Activated CD4-positive, CD25-positive, alpha-beta regulatory T cell (primary cell): ENCODE data around the gene LNX1.

Experiments
- DNase-seq, 4 experiments: peaks; one replicate each; lab custom pipeline; 2025; lab: John Stamatoyannopoulos, UW

LNX1 gene

GRCh38 chr4:53591372-53591892, at the start of gene LNX1:
Gene LNX1 (minus strand): TSS chr4:53591486. CDS start chr4:53574002, 17,484 bp downstream.
- no peak for DNase-seq

DNA sequence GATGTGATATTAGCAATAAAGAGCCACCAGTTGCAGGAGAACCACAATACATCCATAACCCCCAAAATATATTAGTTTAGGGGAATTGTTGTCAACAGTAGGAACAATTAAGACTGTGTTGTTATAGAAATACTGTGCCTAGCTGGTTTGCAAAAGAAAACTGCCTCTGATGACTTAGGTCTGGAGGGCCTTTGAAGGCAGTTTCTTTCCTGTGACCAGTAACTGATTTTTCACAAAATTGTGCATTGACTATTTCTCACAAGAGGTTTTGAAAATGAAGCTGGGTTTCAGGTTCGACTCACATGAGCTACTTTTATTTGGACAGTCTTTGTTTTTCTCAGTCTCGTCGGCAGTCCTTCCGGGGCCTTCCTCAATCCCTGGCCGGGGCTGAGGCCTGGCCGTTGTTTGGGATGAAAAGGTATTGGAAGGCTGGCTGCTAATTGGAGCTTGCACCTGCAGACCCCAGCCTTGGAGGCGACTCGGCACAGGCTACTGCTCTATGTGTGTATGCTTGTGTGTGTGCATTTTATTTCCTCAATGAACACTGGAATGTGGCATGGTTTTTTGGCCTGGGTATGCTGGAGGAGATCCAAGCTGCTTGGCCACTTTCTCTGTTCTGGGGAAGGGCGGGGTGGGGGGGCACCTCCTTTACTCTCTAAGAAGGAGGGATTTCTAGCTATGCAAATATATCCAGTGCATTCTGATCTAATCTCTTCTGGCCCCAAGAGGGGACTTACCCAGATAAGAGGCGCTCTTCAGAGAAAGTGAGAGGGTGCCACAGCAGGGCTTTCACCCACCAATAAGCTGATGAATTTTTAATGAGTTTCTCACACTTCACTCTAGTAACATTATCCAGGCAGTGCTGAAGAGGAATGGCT, 49.5 kb upstream of the LNX1 start:
- DNase-seq = no peak

GRCh38 chr4:53638919-53639318, 47.6 kb upstream of the LNX1 start:
- no peak for DNase-seq

DNA sequence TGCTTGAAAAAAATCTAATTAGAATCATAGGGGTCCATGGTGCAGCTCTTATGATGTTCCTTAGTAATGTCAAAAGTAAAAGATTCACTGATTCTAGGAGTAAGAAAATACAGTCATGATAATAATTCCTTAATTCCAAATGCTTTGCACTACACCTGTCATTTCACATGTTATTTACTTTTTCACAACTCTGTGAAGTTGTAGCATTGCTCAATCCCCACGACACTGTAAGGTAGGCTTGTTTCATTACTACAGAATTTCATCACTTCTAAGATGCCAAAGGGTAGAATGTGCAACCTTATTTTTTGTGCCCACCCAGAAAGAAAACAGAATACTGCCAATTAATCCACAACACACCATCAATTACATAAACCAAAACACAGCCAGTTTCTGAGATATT, 46.1 kb upstream of the LNX1 start:
- no peak for DNase-seq

GRCh38 chr4:53635697-53636483, 44.6 kb upstream of the LNX1 start:
- DNase-seq = no peak

GRCh38 chr4:53633608-53634007, 42.3 kb upstream of the LNX1 start:
- DNase-seq = no peak

GRCh38 chr4:53629296-53629695, 38.0 kb upstream of the LNX1 start:
- no peak for DNase-seq

- no peak for DNase-seq
Measured at GRCh38 chr4:53626491-53626890, 35.2 kb upstream of the LNX1 start.

DNA sequence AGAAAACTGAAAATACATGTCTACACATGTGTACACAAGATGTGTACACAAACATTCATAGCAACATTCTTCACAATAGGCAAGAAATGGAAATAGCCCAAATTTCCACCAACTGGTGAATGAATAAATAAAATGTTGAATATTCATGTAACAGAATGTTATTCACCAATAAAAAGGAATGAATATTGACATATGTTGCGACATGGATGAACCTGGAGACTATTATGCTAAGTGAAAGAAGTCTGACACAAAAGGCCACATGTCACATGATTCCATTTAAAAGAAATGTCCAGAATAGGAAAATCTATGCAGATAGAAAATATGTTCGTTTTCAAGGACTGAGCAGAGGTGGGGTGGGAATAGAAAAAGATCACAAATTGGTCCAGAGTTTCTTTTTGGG, 34.6 kb upstream of the LNX1 start:
- no peak for DNase-seq

DNA sequence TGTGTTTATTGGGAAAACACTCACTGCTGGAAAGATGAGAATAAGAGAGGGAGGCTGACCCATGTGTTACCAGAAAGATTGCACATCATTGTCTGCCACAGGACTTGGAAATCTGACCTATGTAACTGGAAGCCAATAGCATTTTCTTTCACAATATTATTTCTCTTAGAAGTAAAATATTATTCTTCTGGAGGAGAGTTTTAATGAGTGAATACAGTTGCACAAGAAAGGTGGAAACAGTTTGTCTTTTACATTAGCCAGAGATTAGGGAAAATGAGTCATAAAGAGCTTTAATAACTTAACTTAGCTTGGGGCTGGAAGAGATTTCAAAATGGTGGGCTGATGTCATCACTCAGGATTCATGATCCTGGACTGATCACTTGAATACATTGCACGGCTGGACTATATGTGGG, 31.5 kb upstream of the LNX1 start:
- no peak for DNase-seq

- no peak for DNase-seq
Measured at GRCh38 chr4:53620956-53621355, 29.7 kb upstream of the LNX1 start.

- DNase-seq = no peak
Measured at GRCh38 chr4:53619431-53619830, 28.1 kb upstream of the LNX1 start.

GRCh38 chr4:53618321-53618720, 27.0 kb upstream of the LNX1 start:
- DNase-seq = no peak

- DNase-seq = no peak
Measured at GRCh38 chr4:53617101-53617680, 25.9 kb upstream of the LNX1 start.

- DNase-seq = no peak
Measured at GRCh38 chr4:53616219-53616618, 24.9 kb upstream of the LNX1 start.

DNA sequence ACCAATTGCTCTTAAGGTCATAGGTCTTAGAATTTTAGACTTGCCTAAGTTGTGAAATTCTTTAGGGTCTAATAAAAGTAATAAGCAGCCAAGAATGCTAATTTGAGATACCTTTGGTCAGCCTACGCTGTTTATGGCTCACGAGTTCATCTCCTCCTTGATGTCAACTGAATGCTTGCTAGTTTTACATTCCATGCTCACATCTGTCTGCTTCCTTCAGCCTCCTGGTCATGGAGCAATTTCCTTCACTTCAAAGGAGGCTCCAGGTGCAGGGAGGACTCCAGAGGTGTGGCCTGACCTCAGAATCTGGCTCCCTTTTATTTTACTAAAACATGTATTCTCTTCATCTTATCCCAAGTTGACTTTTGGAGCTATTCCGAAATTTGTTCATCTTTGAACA, 23.3 kb upstream of the LNX1 start:
- DNase-seq = no peak

DNA sequence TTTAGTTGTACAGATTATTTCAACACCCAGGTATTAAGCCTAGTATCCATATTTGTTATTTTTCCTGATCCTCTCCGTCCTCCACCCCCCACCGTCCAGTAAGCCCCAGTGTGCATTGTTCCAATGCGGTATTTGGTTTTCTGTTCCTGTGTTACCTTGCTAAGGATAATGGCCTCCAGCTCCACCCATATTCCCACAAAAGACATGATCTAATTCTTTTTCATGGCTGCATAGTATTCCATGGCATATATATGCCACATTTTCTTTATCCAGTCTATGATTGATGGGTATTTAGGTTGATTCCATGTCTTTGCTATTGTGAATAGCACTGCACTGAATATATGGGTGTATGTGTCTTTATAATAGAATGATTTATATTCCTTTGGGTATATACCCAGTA, 22.1 kb upstream of the LNX1 start:
- no peak for DNase-seq

- DNase-seq = no peak
Measured at GRCh38 chr4:53608649-53609048, 17.4 kb upstream of the LNX1 start.

DNA sequence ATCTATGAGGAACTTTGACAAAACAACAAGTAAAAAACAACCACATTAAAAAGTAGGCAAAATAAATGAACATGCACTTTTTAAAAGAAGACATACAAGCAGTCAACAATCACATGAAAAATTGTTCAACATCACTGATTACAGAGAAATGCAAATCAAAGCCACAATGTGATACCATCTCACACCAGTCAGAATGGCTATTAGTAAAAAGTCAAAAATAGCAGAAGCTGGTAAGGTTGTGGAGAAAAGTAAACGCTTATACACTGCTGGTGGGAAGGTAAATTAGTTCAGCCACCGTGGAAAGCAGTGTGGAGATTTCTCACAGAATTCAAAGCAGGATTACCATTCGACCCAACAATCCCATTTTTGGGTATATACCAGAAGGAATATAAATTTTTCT, 17.0 kb upstream of the LNX1 start:
- no peak for DNase-seq

DNA sequence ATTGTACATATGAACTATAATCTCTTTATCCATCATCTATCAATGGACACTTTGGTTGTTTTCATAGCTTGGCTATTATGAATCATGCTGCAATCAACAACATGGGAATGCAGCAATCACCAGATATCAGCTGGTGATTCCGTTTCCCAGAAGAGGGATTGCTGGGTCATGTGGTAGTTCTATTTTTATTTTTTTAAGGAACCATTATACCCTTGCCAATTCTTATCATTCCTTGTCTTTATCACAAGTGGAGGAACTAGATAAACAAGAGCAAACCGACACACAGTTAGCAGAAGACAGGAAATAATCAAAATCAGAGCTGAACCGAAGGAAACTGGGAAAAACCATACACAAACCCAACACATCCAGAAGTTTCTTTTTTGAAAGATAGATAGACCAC, 14.5 kb upstream of the LNX1 start:
- no peak for DNase-seq

GRCh38 chr4:53602390-53602789, 11.1 kb upstream of the LNX1 start:
- no peak for DNase-seq

DNA sequence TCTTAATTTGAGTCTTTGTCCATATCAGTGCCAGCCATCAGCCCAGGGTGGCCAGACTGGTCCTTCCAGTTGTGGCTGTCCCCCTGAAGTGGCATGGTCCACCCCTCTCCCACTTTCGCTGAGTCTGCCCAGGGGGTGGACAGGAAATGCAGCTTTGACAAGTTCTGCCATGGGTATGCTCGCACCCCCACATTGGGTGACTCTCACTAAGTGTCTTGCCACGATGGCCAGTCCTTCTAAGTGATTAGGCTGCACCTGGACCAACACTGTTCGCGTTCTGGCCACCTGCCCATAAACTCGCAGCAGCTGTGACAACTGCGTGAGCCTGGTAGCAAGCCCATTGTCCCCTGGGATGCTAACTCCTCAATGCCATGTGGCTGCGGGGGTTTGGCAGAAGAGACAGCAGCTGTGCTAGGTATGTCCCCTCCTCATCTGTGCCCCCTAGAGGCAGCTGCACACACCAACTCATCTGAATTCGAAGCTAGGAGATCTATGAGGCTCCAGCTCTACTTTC, 10.0 kb upstream of the LNX1 start:
- no peak for DNase-seq
